Measurements from ENCODE around the gene RNASEH2A.

Gene RNASEH2A

DNA sequence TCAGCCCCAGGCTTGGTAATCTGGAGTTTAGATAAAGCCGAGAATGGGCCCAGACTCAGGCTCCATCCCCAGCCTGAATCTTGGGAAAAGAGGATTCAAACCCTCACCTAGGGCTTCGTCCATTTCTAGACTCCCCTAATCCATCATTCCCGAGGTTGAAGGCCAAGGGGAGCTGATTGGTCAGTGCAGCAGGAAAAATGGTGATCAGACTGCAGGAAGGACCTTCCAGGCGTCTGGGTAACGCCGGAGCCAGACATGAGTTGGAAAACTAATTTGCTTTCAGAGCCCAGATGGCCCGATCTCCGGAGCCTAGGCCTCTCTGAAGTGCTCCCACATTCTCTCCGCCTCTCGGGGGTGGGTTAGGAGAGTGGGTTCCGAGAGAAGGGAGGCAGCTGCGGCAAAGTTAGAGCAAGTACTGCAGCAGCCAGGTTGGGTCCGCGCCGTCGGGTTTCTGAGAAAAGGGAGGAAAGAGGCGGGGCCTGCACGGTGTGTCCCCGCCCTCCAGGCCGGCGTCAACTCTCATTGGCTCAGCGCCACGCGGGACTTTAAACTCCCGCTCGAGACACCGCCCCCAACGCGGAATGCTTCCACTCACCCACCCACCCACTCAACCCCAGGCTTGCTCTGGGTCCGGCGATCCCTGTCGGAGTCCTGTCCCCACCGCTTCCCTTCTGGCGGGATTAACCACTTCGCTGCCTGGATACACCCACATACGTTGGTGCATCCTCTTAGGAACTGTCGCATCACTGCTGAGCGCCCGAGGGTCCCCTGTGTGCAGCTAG is 28.8 kb downstream of the RNASEH2A start:
- H3K4me3 ChIP-seq (ENCODE audit: insufficient read depth, low read length, poor library complexity, severe bottlenecking): no peak overlapping the region
- no peaks in the 10 kb centered on the region for H4K20me1 ChIP-seq (ENCODE audit: low read depth, low read length)
- 0 out of 2 replicates have a peak, but pooled peaks cover 3% of the 10 kb centered on the region for H3K79me2 ChIP-seq (ENCODE audit: insufficient read depth, low read length)
- no peak overlapping the region for H3K27ac ChIP-seq (ENCODE audit: low read depth, low read length)
- H3K9me3 ChIP-seq (ENCODE audit: insufficient read depth, low read length): no peaks in the 10 kb centered on the region
- peak overlapping the region; percentile 71; the same call in 1 of the 2 replicates for H3K9ac ChIP-seq (ENCODE audit: low read length)
- H2AFZ ChIP-seq (ENCODE audit: low read depth, low read length, severe bottlenecking): no peak overlapping the region
- H3K27me3 ChIP-seq (ENCODE audit: low read length): no peaks in the 10 kb centered on the region
- no peaks in the 10 kb centered on the region for H3K9me2 ChIP-seq (replicated peaks; ENCODE audit: insufficient read depth, low read length)
- H3K4me2 ChIP-seq (ENCODE audit: low read depth, low read length, poor library complexity, severe bottlenecking): peak overlapping the region; percentile 60
- no peaks in the 10 kb centered on the region for H3K36me3 ChIP-seq (ENCODE audit: low read length)
- H3F3A ChIP-seq (ENCODE audit: insufficient read depth): peaks cover 25% of the 10 kb centered on the region
- TF ChIP-seq EZH2phosphoT487 (conservative IDR thresholded peaks at IDR 0.05; ENCODE audit: low read length): no peak
- TF ChIP-seq, protein P1, sequence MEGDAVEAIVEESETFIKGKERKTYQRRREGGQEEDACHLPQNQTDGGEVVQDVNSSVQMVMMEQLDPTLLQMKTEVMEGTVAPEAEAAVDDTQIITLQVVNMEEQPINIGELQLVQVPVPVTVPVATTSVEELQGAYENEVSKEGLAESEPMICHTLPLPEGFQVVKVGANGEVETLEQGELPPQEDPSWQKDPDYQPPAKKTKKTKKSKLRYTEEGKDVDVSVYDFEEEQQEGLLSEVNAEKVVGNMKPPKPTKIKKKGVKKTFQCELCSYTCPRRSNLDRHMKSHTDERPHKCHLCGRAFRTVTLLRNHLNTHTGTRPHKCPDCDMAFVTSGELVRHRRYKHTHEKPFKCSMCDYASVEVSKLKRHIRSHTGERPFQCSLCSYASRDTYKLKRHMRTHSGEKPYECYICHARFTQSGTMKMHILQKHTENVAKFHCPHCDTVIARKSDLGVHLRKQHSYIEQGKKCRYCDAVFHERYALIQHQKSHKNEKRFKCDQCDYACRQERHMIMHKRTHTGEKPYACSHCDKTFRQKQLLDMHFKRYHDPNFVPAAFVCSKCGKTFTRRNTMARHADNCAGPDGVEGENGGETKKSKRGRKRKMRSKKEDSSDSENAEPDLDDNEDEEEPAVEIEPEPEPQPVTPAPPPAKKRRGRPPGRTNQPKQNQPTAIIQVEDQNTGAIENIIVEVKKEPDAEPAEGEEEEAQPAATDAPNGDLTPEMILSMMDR (IDR thresholded peaks at IDR 0.05; ENCODE audit: insufficient read depth, low read length, poor library complexity, severe bottlenecking): no peak

DNA sequence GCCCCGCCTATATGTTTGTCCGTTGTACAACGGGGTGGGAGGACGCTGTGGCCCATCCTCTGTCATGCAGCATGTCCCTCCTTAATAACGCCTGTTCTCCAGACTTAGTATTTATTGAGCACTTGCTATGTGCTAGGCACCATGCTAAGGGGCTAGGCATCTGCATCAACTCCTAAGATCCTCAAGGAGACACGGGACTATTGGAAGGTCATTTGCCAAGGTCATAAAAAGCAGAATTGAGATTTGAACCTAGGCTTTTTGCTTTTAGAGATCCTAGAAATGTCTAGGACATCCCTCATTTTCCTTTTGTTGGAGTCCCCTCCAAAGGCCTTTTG is 30.1 kb downstream of the RNASEH2A start:
- Histone ChIP-seq H3K9ac (ENCODE audit: low read length) (no peak overlapping the region), H3K27me3 (ENCODE audit: low read length) (no peaks in the 10 kb centered on the region), H3K9me3 (ENCODE audit: insufficient read depth, low read length) (no peaks in the 10 kb centered on the region), H2AFZ (ENCODE audit: low read depth, low read length, severe bottlenecking) (no peak overlapping the region), H3K9me2 (replicated peaks; ENCODE audit: insufficient read depth, low read length) (no peaks in the 10 kb centered on the region), H3K79me2 (ENCODE audit: insufficient read depth, low read length) (0 out of 2 replicates have a peak, but pooled peaks cover 4% of the 10 kb centered on the region), H3K27ac (ENCODE audit: low read depth, low read length) (no peak overlapping the region), H3F3A (ENCODE audit: insufficient read depth) (peaks cover 25% of the 10 kb centered on the region), H3K4me3 (ENCODE audit: insufficient read depth, low read length, poor library complexity, severe bottlenecking) (no peak overlapping the region), H3K4me2 (ENCODE audit: low read depth, low read length, poor library complexity, severe bottlenecking) (peak overlapping the region; percentile 36), H4K20me1 (ENCODE audit: low read depth, low read length) (no peaks in the 10 kb centered on the region), H3K36me3 (ENCODE audit: low read length) (no peaks in the 10 kb centered on the region)
- TF ChIP-seq EZH2phosphoT487 (conservative IDR thresholded peaks at IDR 0.05; ENCODE audit: low read length): no peak
- TF ChIP-seq, protein P1 (IDR thresholded peaks at IDR 0.05; ENCODE audit: insufficient read depth, low read length, poor library complexity, severe bottlenecking): no peak

DNA sequence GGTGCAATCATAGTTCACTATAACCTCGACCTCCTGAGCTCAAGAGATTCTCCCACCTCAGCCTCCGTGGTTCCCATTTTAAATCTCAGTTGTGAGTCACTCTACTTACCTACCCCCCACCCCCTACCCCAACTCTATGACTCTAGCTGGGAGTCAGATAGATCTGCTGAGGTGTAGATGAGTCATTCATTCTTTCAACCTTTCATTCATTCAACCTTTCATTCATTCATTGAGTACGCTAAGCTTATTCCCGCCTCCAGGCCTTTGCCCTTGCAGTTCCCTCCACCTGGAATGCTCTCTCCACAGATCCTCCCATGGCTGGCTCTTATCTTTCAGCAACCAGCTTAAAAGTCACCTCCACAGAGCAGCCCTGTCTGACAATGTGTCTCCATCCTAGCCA is 30.8 kb downstream of the RNASEH2A start:
- no peaks in the 10 kb centered on the region for H3K9me3 ChIP-seq (ENCODE audit: insufficient read depth, low read length)
- no peaks in the 10 kb centered on the region for H3K36me3 ChIP-seq (ENCODE audit: low read length)

More for the DNA sequence above, 30.8 kb downstream of the RNASEH2A start:
- H3K4me2 ChIP-seq (ENCODE audit: low read depth, low read length, poor library complexity, severe bottlenecking): no peak overlapping the region
- no peak overlapping the region for H3K4me3 ChIP-seq (ENCODE audit: insufficient read depth, low read length, poor library complexity, severe bottlenecking)
- peaks cover 25% of the 10 kb centered on the region for H3F3A ChIP-seq (ENCODE audit: insufficient read depth)
- no peak overlapping the region for H3K9ac ChIP-seq (ENCODE audit: low read length)
- H3K27ac ChIP-seq (ENCODE audit: low read depth, low read length): no peak overlapping the region
- 0 out of 2 replicates have a peak, but pooled peaks cover 4% of the 10 kb centered on the region for H3K79me2 ChIP-seq (ENCODE audit: insufficient read depth, low read length)
- H2AFZ ChIP-seq (ENCODE audit: low read depth, low read length, severe bottlenecking): no peak overlapping the region
- no peaks in the 10 kb centered on the region for H3K9me2 ChIP-seq (replicated peaks; ENCODE audit: insufficient read depth, low read length)
- no peaks in the 10 kb centered on the region for H3K27me3 ChIP-seq (ENCODE audit: low read length)
- H4K20me1 ChIP-seq (ENCODE audit: low read depth, low read length): no peaks in the 10 kb centered on the region
- no peak for TF ChIP-seq EZH2phosphoT487 (conservative IDR thresholded peaks at IDR 0.05; ENCODE audit: low read length)
- TF ChIP-seq, protein P1 (IDR thresholded peaks at IDR 0.05; ENCODE audit: insufficient read depth, low read length, poor library complexity, severe bottlenecking): no peak
